Measurements from ENCODE around the gene DLST.

DLST gene

DNA sequence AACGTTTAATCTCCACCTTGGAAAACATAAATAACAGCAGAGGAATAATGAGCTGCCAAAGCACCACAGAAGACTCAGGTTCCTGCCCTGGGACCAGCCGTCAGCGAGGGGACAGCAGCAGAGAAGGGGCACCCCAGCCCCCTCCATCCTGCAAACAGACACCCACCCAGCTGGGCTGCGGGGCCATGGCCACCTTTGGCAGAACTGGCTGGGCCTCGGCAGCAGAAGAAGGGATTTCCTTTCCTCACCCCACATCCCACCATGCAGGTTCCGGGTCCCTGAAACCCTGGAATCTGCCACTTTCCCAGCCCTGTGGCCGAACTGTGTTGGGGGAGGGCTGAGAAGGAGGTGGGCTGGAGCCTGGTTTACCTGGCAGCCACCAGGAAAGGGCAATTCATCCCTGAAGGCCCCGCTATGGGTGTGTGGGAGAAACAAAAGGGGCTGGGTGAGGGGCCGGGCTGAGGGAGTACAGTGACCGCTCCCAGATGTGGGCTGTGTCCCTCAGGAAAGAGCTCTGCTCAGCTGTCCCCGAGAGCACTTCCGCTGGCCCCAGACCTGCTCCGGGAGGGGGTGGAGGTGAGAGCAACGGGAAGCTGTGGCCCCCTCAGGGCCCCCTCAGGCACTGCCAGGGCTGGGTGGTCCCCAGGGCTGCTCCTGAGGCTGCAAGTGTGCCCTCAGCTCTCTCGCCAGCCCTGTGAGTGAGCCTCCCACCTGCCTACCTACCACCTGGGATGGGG, 69.9 kb downstream of the DLST start:
- no peaks in the 10 kb centered on the region for H3K27me3 Mint-ChIP-seq (ENCODE audit: low read depth, poor library complexity)
- H3K36me3 Mint-ChIP-seq (ENCODE audit: low read depth) = peaks cover 18% of the 10 kb centered on the region
- no peak for DNase-seq
- peak overlapping the region; percentile 87 for H3K27ac Mint-ChIP-seq
- peak overlapping the region; percentile 69 for H3K4me3 Mint-ChIP-seq
- no peak for TF ChIP-seq CTCF (IDR thresholded peaks at IDR 0.05)
- H3K4me1 Mint-ChIP-seq = peaks cover 57% of the 10 kb centered on the region
- H3K9me3 Mint-ChIP-seq = no peaks in the 10 kb centered on the region

DNA sequence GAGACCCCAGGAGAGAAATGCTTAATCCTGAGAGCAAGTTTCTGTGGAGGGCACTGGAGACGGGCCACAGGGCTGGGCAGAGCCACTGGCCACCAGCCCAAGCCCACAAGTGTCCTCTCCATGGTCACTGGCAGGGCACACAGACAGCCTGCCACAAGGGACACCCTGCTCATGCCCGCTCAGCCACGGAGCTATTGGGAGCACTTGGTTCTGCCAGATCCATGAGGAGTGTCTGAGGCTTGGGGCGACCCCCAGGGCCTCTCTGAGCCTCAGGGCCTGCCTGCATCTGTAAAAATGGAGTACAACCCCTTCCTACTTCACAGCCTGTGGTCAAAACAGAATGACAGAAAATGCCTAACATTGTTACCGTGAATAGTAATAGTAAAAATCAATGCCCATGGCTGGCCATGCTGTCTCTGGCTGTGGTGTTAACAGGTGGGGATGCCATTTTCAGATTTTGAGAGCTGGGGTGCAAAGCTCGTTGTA, 70.5 kb downstream of the DLST start:
- Mint-ChIP-seq H3K9me3 (no peaks in the 10 kb centered on the region), H3K27ac (no peak overlapping the region)
- TF ChIP-seq CTCF (IDR thresholded peaks at IDR 0.05) = no peak

DNA sequence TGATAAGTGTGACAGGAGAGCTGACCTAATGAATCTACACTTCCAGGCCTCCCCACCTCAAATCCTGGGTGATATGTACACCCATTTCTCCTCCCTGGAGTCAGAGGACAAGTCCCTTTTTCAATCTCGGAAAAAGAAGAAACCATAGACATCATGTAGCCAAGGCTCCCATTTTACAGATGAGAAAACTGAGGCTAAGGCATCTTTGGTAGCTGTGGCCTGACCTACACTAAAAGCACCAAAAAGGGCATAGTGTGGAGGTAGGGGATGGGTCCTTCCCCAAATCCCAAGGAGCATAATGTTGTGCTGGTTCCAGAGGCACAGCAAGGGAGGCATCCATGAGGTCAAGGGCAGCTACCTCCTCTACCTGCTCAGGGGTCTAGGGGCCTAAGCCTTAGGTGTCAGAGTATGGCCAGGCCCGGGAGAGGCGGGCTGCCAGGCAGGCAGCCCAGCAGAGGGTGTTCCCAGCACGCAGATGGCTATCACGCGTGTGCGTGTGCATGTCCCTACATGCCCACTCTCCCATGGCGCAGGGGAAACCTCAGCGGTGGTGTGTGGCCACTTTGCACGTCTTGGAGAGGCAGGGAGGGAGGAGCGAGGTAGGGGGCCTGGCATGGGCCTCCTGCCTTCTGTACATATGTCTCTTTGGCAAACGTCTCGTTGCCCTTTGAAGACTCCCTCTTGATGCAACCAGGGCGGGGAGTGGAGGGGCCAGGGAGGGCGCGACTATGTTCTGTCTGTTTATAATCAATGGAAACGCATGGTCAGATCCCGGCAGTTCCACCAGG, 71.2 kb downstream of the DLST start:
- Mint-ChIP-seq H3K27ac (no peak overlapping the region), H3K36me3 (ENCODE audit: low read depth) (peaks cover 18% of the 10 kb centered on the region), H3K27me3 (ENCODE audit: low read depth, poor library complexity) (no peaks in the 10 kb centered on the region), H3K4me1 (peaks cover 63% of the 10 kb centered on the region), H3K9me3 (no peaks in the 10 kb centered on the region), H3K4me3 (peak overlapping the region; percentile 75)
- no peak for TF ChIP-seq CTCF (IDR thresholded peaks at IDR 0.05)
- no peak for DNase-seq

More for the DNA sequence above, 70.5 kb downstream of the DLST start:
- peaks cover 61% of the 10 kb centered on the region for H3K4me1 Mint-ChIP-seq
- H3K27me3 Mint-ChIP-seq (ENCODE audit: low read depth, poor library complexity) = no peaks in the 10 kb centered on the region
- H3K4me3 Mint-ChIP-seq = peak overlapping the region; percentile 75
- H3K36me3 Mint-ChIP-seq (ENCODE audit: low read depth) = peaks cover 18% of the 10 kb centered on the region
- no peak for DNase-seq

Data from nephron progenitor cell (in vitro differentiated cells).